GM15510 (cell line): ENCODE results near the gene CDH4.

Experiments
- POLR2A ChIP-seq: IDR thresholded peaks from 3 replicates; pipeline ENCODE4 v1.6.1; 2011; ENCODE audit warnings: borderline replicate concordance; ENCODE audit not compliant: insufficient read length; ENCODE audit errors: extremely low read depth

CDH4 gene

GRCh38 chr20:61349447-61350165 lies 97.5 kb downstream of the CDH4 start:
- no peak for TF ChIP-seq POLR2A

- no peak for TF ChIP-seq POLR2A
These were observed 98.6 kb downstream of the CDH4 start for GRCh38 chr20:61350500-61351250.

- no peak for TF ChIP-seq POLR2A
These were observed 100.5 kb downstream of the CDH4 start for GRCh38 chr20:61352346-61353260.

GRCh38 chr20:61353261-61354000 lies 101.4 kb downstream of the CDH4 start:
- TF ChIP-seq POLR2A = no peak

GRCh38 chr20:61354001-61354390 lies 101.9 kb downstream of the CDH4 start:
- TF ChIP-seq POLR2A = no peak

- TF ChIP-seq POLR2A = no peak
These were observed 102.4 kb downstream of the CDH4 start for GRCh38 chr20:61354501-61354900.

- no peak for TF ChIP-seq POLR2A
These were observed 102.9 kb downstream of the CDH4 start for GRCh38 chr20:61354901-61355495.

- no peak for TF ChIP-seq POLR2A
These were observed 103.5 kb downstream of the CDH4 start for GRCh38 chr20:61355585-61355984.

GRCh38 chr20:61356196-61356595 lies 104.1 kb downstream of the CDH4 start:
- TF ChIP-seq POLR2A = no peak

- no peak for TF ChIP-seq POLR2A
These were observed 105.1 kb downstream of the CDH4 start for GRCh38 chr20:61357119-61357518.

GRCh38 chr20:61359254-61359653 lies 107.2 kb downstream of the CDH4 start:
- no peak for TF ChIP-seq POLR2A

- TF ChIP-seq POLR2A = no peak
These were observed 108.2 kb downstream of the CDH4 start for GRCh38 chr20:61360296-61360695.

- TF ChIP-seq POLR2A = no peak
These were observed 108.9 kb downstream of the CDH4 start for GRCh38 chr20:61360940-61361339.

GRCh38 chr20:61361501-61361900 lies 109.4 kb downstream of the CDH4 start:
- TF ChIP-seq POLR2A = no peak
